DOHH2 (cell line): ENCODE data around the gene B4GALNT3.

Source experiments
- H3F3A ChIP-seq: fragments of 200-600 bp; sonication (generic), shearing (Covaris generic); 2 replicates; pipeline ENCODE4 v1.6.0; 2016; ENCODE audit warnings: antibody characterized with exemption, mild to moderate bottlenecking; ENCODE audit not compliant: control insufficient read depth, insufficient read depth
- H3K27ac ChIP-seq: fragments of 200-600 bp; sonication (generic); 2 replicates; pipeline ENCODE4 v1.5.1; 2014; ENCODE audit warnings: low read depth, mild to moderate bottlenecking, low read length, moderate library complexity
- H3K27me3 ChIP-seq: fragments of 200-600 bp; sonication (generic); 2 replicates; pipeline ENCODE4 v1.6.1; 2014; ENCODE audit warnings: mild to moderate bottlenecking, low read length, mixed read lengths; ENCODE audit not compliant: control insufficient read depth
- H3K36me3 ChIP-seq: fragments of 200-600 bp; sonication (generic); 2 replicates; pipeline ENCODE4 v1.6.1; 2014; ENCODE audit warnings: mild to moderate bottlenecking, low read length, moderate library complexity, mixed read lengths; ENCODE audit not compliant: control insufficient read depth
- H3K4me1 ChIP-seq: fragments of 200-600 bp; sonication (generic); 2 replicates; pipeline ENCODE4 v1.6.1; 2014; ENCODE audit warnings: mild to moderate bottlenecking, low read length, mixed read lengths; ENCODE audit not compliant: control insufficient read depth
- H3K4me2 ChIP-seq: fragments of 200-600 bp; sonication (generic); 2 replicates; pipeline ENCODE4 v1.6.0; 2014; ENCODE audit warnings: mild to moderate bottlenecking, low read length, moderate library complexity
- H3K4me3 ChIP-seq: fragments of 200-600 bp; sonication (generic); 2 replicates; pipeline ENCODE4 v1.5.1; 2014; ENCODE audit warnings: mild to moderate bottlenecking, low read length, mixed read lengths
- H3K79me2 ChIP-seq: fragments of 200-600 bp; sonication (generic); 2 replicates; pipeline ENCODE4 v1.6.1; 2014; ENCODE audit warnings: mild to moderate bottlenecking, low read length, mixed read lengths; ENCODE audit not compliant: control insufficient read depth
- H3K9me2 ChIP-seq: fragments of 200-600 bp; sonication (generic); replicated peaks from 2 replicates; pipeline ENCODE4 v1.6.1; 2014; ENCODE audit warnings: mild to moderate bottlenecking, low read length, mixed read lengths; ENCODE audit not compliant: control insufficient read depth
- H3K9me3 ChIP-seq: fragments of 200-600 bp; sonication (generic); 2 replicates; pipeline ENCODE4 v1.6.1; 2014; ENCODE audit warnings: antibody characterized with exemption, low read length, mixed read lengths; ENCODE audit not compliant: control insufficient read depth, insufficient read depth
- H4K20me1 ChIP-seq: fragments of 200-600 bp; sonication (generic); 2 replicates; pipeline ENCODE4 v1.6.0; 2014; ENCODE audit warnings: low read depth, mild to moderate bottlenecking, antibody characterized with exemption, low read length, moderate library complexity; ENCODE audit not compliant: control insufficient read depth, insufficient read depth
- CTCF ChIP-seq: fragments of 200-600 bp; sonication (generic); IDR thresholded peaks from one replicate; pipeline ENCODE4 v1.5.1; 2014; ENCODE audit warnings: antibody characterized with exemption, mild to moderate bottlenecking, low read depth, low read length; ENCODE audit not compliant: poor library complexity, severe bottlenecking
- EZH2phosphoT487 ChIP-seq: fragments of 200-600 bp; sonication (generic); IDR thresholded peaks from 2 replicates; pipeline ENCODE4 v1.6.1; 2017; ENCODE audit warnings: borderline replicate concordance, mild to moderate bottlenecking, antibody characterized with exemption, low read length, moderate library complexity, mixed read lengths

The B4GALNT3 gene

GRCh38 chr12:534216-534615, 74.5 kb downstream of the B4GALNT3 start:
- H3K9me2 ChIP-seq: no peaks in the 10 kb centered on the region
- H3K4me1 ChIP-seq: no peaks in the 10 kb centered on the region
- no peaks in the 10 kb centered on the region for H3K27me3 ChIP-seq
- no peak for TF ChIP-seq EZH2phosphoT487
- no peak for TF ChIP-seq CTCF
- H3K27ac ChIP-seq: no peak overlapping the region
- no peaks in the 10 kb centered on the region for H4K20me1 ChIP-seq
- no peak overlapping the region for H3K4me3 ChIP-seq
- no peaks in the 10 kb centered on the region for H3K36me3 ChIP-seq
- H3F3A ChIP-seq: no peaks in the 10 kb centered on the region
- peaks cover 18% of the 10 kb centered on the region; the same call in 1 of the 2 replicates for H3K9me3 ChIP-seq
- H3K4me2 ChIP-seq: no peak overlapping the region
- no peaks in the 10 kb centered on the region for H3K79me2 ChIP-seq

- no peak overlapping the region for H3K4me2 ChIP-seq
- H3K4me1 ChIP-seq: no peaks in the 10 kb centered on the region
- H3K79me2 ChIP-seq: no peaks in the 10 kb centered on the region
- H3F3A ChIP-seq: no peaks in the 10 kb centered on the region
- H3K9me3 ChIP-seq: peaks cover 11% of the 10 kb centered on the region; the same call in 1 of the 2 replicates
- no peak overlapping the region for H3K27ac ChIP-seq
- H3K9me2 ChIP-seq: no peaks in the 10 kb centered on the region
- no peaks in the 10 kb centered on the region for H3K36me3 ChIP-seq
- TF ChIP-seq CTCF (no peak), EZH2phosphoT487 (no peak)
- H4K20me1 ChIP-seq: no peaks in the 10 kb centered on the region
- H3K4me3 ChIP-seq: no peak overlapping the region
- no peaks in the 10 kb centered on the region for H3K27me3 ChIP-seq
These were observed 75.7 kb downstream of the B4GALNT3 start for GRCh38 chr12:535396-535795.

GRCh38 chr12:536751-537245, 77.1 kb downstream of the B4GALNT3 start:
- Histone ChIP-seq H3K79me2 (no peaks in the 10 kb centered on the region), H3F3A (no peaks in the 10 kb centered on the region), H3K4me1 (no peaks in the 10 kb centered on the region), H3K9me3 (peaks cover 5% of the 10 kb centered on the region; the same call in 1 of the 2 replicates), H4K20me1 (no peaks in the 10 kb centered on the region), H3K27me3 (no peaks in the 10 kb centered on the region), H3K27ac (no peak overlapping the region), H3K4me3 (no peak overlapping the region), H3K36me3 (no peaks in the 10 kb centered on the region), H3K9me2 (no peaks in the 10 kb centered on the region), H3K4me2 (no peak overlapping the region)
- TF ChIP-seq EZH2phosphoT487 (no peak), CTCF (no peak)
